Ascending aorta (tissue), 2 donors: ENCODE measurements around the gene ATXN3L. TPM values are rescaled to one million over a fixed set of nuclear protein-coding genes. Genes with fewer than 3 reads are reported as not detected.

Source experiments
- DNase-seq, 2 donors: peaks; one replicate each; pipeline ENCODE4 v3.0.0-alpha.2; 2019; ENCODE audit warnings: low spot score in 2 of 2
- H3K27ac ChIP-seq, 2 donors: fragments of 200-600 bp; sonication (generic); one replicate each; pipeline ENCODE4 v1.5.1; 2016 to 2017; ENCODE audit warnings: mild to moderate bottlenecking in 1 of 2
- H3K27me3 ChIP-seq: fragments of 200-600 bp; sonication (generic); one replicate; pipeline ENCODE4 v1.5.1; 2017
- H3K36me3 ChIP-seq, 2 donors: fragments of 200-600 bp; sonication (generic); one replicate each; pipeline ENCODE4 v1.5.1; 2016
- H3K4me1 ChIP-seq, 2 donors: fragments of 200-600 bp; sonication (generic); one replicate each; pipeline ENCODE4 v1.5.1; 2016 to 2017; ENCODE audit warnings: mild to moderate bottlenecking in 1 of 2
- H3K4me3 ChIP-seq, 2 donors: fragments of 200-600 bp; sonication (generic); one replicate each; pipeline ENCODE4 v1.5.1; 2016 to 2017; ENCODE audit warnings: mild to moderate bottlenecking in 1 of 2
- H3K9me3 ChIP-seq, 2 donors: fragments of 200-600 bp; sonication (generic); one replicate each; pipeline ENCODE4 v1.5.1; 2016
- CTCF ChIP-seq, 3 experiments: fragments of 200-600 bp in 2 of 3; fragments of 450-650 bp in 1 of 3; sonication (generic) in 2 of 3; IDR thresholded peaks; one replicate each; pipeline ENCODE4 v1.5.1; 2016 to 2019; ENCODE audit warnings: antibody characterized with exemption in 3 of 3, mild to moderate bottlenecking in 1 of 3, moderate library complexity in 1 of 3
- intact Hi-C: fragments of 100-400 bp; cut with DNase I; formaldehyde crosslinking; loops from one replicate; pipeline ENCODE4 v1.15.1; 2023
- total RNA-seq: library from RNA; depleted of rRNA; stranded (reverse); fragments of >200 nt; gene quantifications from one replicate; pipeline ENCODE4 v1.1.0, GENCODE V29; 2016

The ATXN3L gene
- total RNA-seq, 1 donor from 2014 or later = not detected

GRCh38 chrX:13279279-13280018 is 40.4 kb downstream of the ATXN3L start:
- no peak for TF ChIP-seq CTCF (IDR thresholded peaks at IDR 0.05)
- no peaks in the 10 kb centered on the region for H3K9me3 ChIP-seq
- no peaks in the 10 kb centered on the region for H3K4me1 ChIP-seq
- no peaks in the 10 kb centered on the region for H3K27me3 ChIP-seq
- no peak overlapping the region for H3K4me3 ChIP-seq
- no peaks in the 10 kb centered on the region for H3K36me3 ChIP-seq
- intact Hi-C loops = no loop called here
- no peak for DNase-seq
- no peak overlapping the region for H3K27ac ChIP-seq

- Histone ChIP-seq H3K9me3 (no peaks in the 10 kb centered on the region), H3K27me3 (no peaks in the 10 kb centered on the region), H3K4me3 (no peak overlapping the region), H3K36me3 (no peaks in the 10 kb centered on the region), H3K27ac (no peak overlapping the region), H3K4me1 (no peaks in the 10 kb centered on the region)
- DNase-seq = no peak
- no peak for TF ChIP-seq CTCF (IDR thresholded peaks at IDR 0.05)
- intact Hi-C loops = no loop called here
Measured at GRCh38 chrX:13277539-13277938, 42.3 kb downstream of the ATXN3L start.

- Histone ChIP-seq H3K27me3 (no peaks in the 10 kb centered on the region), H3K4me1 (no peaks in the 10 kb centered on the region), H3K36me3 (no peaks in the 10 kb centered on the region), H3K27ac (no peak overlapping the region), H3K4me3 (no peak overlapping the region), H3K9me3 (no peaks in the 10 kb centered on the region)
- intact Hi-C loops = no loop called here
- no peak for TF ChIP-seq CTCF (IDR thresholded peaks at IDR 0.05)
- DNase-seq = no peak
Measured at GRCh38 chrX:13276991-13277390, 42.9 kb downstream of the ATXN3L start.

- Histone ChIP-seq H3K9me3 (no peaks in the 10 kb centered on the region), H3K27me3 (no peaks in the 10 kb centered on the region), H3K36me3 (no peaks in the 10 kb centered on the region), H3K27ac (no peak overlapping the region), H3K4me3 (no peak overlapping the region), H3K4me1 (no peaks in the 10 kb centered on the region)
- no peak for DNase-seq
- no peak for TF ChIP-seq CTCF (IDR thresholded peaks at IDR 0.05)
- intact Hi-C loops = no loop called here
Measured at GRCh38 chrX:13275031-13275430, 44.8 kb downstream of the ATXN3L start.

GRCh38 chrX:13272426-13272825 is 47.4 kb downstream of the ATXN3L start:
- H3K27ac ChIP-seq = no peak overlapping the region
- no peaks in the 10 kb centered on the region for H3K36me3 ChIP-seq
- H3K4me3 ChIP-seq = no peak overlapping the region
- H3K4me1 ChIP-seq = no peaks in the 10 kb centered on the region
- intact Hi-C loops = no loop called here
- DNase-seq = no peak
- H3K27me3 ChIP-seq = no peaks in the 10 kb centered on the region
- TF ChIP-seq CTCF (IDR thresholded peaks at IDR 0.05) = no peak
- no peaks in the 10 kb centered on the region for H3K9me3 ChIP-seq

- no peak for DNase-seq
- Histone ChIP-seq H3K36me3 (no peaks in the 10 kb centered on the region), H3K4me1 (no peaks in the 10 kb centered on the region), H3K9me3 (no peaks in the 10 kb centered on the region), H3K27me3 (no peaks in the 10 kb centered on the region), H3K4me3 (no peak overlapping the region), H3K27ac (no peak overlapping the region)
- intact Hi-C loops = no loop called here
- TF ChIP-seq CTCF (IDR thresholded peaks at IDR 0.05) = no peak
Measured at GRCh38 chrX:13271511-13271910, 48.3 kb downstream of the ATXN3L start.
